H1 (cell line): ENCODE results near the gene MRPL11. TPM values are rescaled to one million over a fixed set of nuclear protein-coding genes. Genes with fewer than 3 reads are reported as not detected.

Experiments used
- CTCF ChIA-PET: fragments of 300-600 bp; sonication (Branson Sonifier 250); formaldehyde crosslinking; loops from one replicate; lab custom pipeline; 2021; ENCODE audit not compliant: partially characterized antibody; lab: Charles Lee
- POLR2A ChIA-PET: fragments of 300-600 bp; sonication (Branson Sonifier 250); formaldehyde crosslinking; loops from one replicate; lab custom pipeline; 2021; ENCODE audit warnings: inconsistent platforms; ENCODE audit not compliant: partially characterized antibody; lab: Charles Lee
- DNase-seq, 2 experiments: peaks; one replicate each; pipeline versions ENCODE4 v3.0.0 to v3.0.0-alpha.2; 2010 to 2022; ENCODE audit warnings: low spot score in 2 of 2, low read depth in 1 of 2, mixed read lengths in 1 of 2
- FAIRE-seq: peaks from 2 replicates; lab custom pipeline; 2011; peaks lifted over from hg19 to GRCh38; lab: Jason Lieb, UNC
- H2AFZ ChIP-seq: 2 replicates; pipeline ENCODE4 v1.8.1; 2012; ENCODE audit warnings: low read length, inconsistent platforms
- H2AK5ac ChIP-seq: 2 replicates; pipeline ENCODE4 v1.6.1; 2013; ENCODE audit warnings: low read depth, low read length
- H2BK120ac ChIP-seq: replicated peaks from 2 replicates; pipeline ENCODE3; 2013; ENCODE audit warnings: low read depth, low read length, inconsistent platforms
- H2BK12ac ChIP-seq: 2 replicates; pipeline ENCODE4 v1.6.1; 2013; ENCODE audit warnings: low read depth, low read length
- H2BK15ac ChIP-seq: 2 replicates; pipeline ENCODE4 v1.6.1; 2013; ENCODE audit warnings: low read length
- H2BK20ac ChIP-seq: 2 replicates; pipeline ENCODE4 v1.6.1; 2013; ENCODE audit warnings: low read length
- H2BK5ac ChIP-seq: 2 replicates; pipeline ENCODE4 v1.6.1; 2013; ENCODE audit warnings: low read depth, low read length
- H3K14ac ChIP-seq: 2 replicates; pipeline ENCODE4 v1.6.1; 2013; ENCODE audit warnings: inconsistent platforms; ENCODE audit not compliant: insufficient read length
- H3K18ac ChIP-seq: 2 replicates; pipeline ENCODE4 v1.6.1; 2013; ENCODE audit warnings: low read length; ENCODE audit errors: extremely low read depth
- H3K23ac ChIP-seq: 2 replicates; pipeline ENCODE4 v1.6.1; 2013; ENCODE audit warnings: inconsistent platforms; ENCODE audit not compliant: insufficient read length
- H3K23me2 ChIP-seq: 2 replicates; pipeline ENCODE4 v1.6.1; 2013; ENCODE audit warnings: low read depth, low read length
- H3K27ac ChIP-seq: 2 replicates; pipeline ENCODE4 v1.6.1; 2011; ENCODE audit warnings: low read depth, low read length, inconsistent platforms
- H3K27me3 ChIP-seq, 4 experiments: replicated peaks in 1 of 4; 1 replicate in 1 of 4; 2 replicates in 3 of 4; pipeline versions ENCODE4 v1.6.1 to v1.8.1; 2011 to 2013; ENCODE audit warnings: low read length in 3 of 4, mild to moderate bottlenecking in 3 of 4, inconsistent platforms in 2 of 4, mixed read lengths in 2 of 4, moderate library complexity in 1 of 4; ENCODE audit not compliant: control insufficient read depth in 3 of 4, insufficient read depth in 3 of 4; ENCODE audit errors: extremely low read depth in 1 of 4
- H3K36me3 ChIP-seq, 4 experiments: 2 replicates each; pipeline versions ENCODE4 v1.6.1 to v1.8.1; 2011 to 2013; ENCODE audit warnings: mild to moderate bottlenecking in 4 of 4, low read length in 3 of 4, moderate library complexity in 2 of 4, control low read depth in 1 of 4, inconsistent platforms in 1 of 4; ENCODE audit not compliant: insufficient read depth in 4 of 4, control insufficient read depth in 2 of 4
- H3K4ac ChIP-seq: replicated peaks from 2 replicates; pipeline ENCODE3; 2013; ENCODE audit warnings: low read length, low read depth, mixed read lengths, inconsistent platforms; ENCODE audit not compliant: insufficient read length
- H3K4me1 ChIP-seq, 4 experiments: replicated peaks in 1 of 4; 1 replicate in 1 of 4; 2 replicates in 3 of 4; pipeline versions ENCODE4 v1.6.1 to v1.8.1; 2011 to 2013; ENCODE audit warnings: low read length in 3 of 4, inconsistent platforms in 2 of 4, mixed read lengths in 1 of 4; ENCODE audit not compliant: insufficient read depth in 4 of 4, control insufficient read depth in 3 of 4
- H3K4me2 ChIP-seq, 2 experiments: 2 replicates each; pipeline versions ENCODE4 v1.6.1 to v1.8.1; 2011 to 2013; ENCODE audit warnings: low read depth in 2 of 2, low read length in 2 of 2, control low read depth in 1 of 2, inconsistent platforms in 1 of 2, mild to moderate bottlenecking in 1 of 2; ENCODE audit not compliant: insufficient read depth in 1 of 2
- H3K4me3 ChIP-seq, 4 experiments: fragments of 200-600, 300-600 bp in 1 of 4; sonication (generic), shearing (Covaris generic), sonication (Bioruptor Twin) in 1 of 4; 2 replicates each; pipeline versions ENCODE4 v1.5.1 to v1.8.1; 2011 to 2016; ENCODE audit warnings: low read length in 4 of 4, low read depth in 3 of 4, control low read depth in 2 of 4, inconsistent platforms in 2 of 4, mild to moderate bottlenecking in 2 of 4, mixed read lengths in 1 of 4, moderate library complexity in 1 of 4; ENCODE audit not compliant: insufficient read depth in 2 of 4; ENCODE audit errors: extremely low read depth in 1 of 4
- H3K56ac ChIP-seq: replicated peaks from 2 replicates; pipeline ENCODE3; 2013; ENCODE audit warnings: low read depth, mild to moderate bottlenecking, mixed read lengths, low read length, inconsistent platforms; ENCODE audit not compliant: insufficient read length
- H3K79me1 ChIP-seq: 2 replicates; pipeline ENCODE4 v1.6.1; 2013; ENCODE audit warnings: low read depth, low read length, control low read depth
- H3K79me2 ChIP-seq, 2 experiments: 2 replicates each; pipeline versions ENCODE4 v1.6.1 to v1.8.1; 2012 to 2013; ENCODE audit warnings: low read length in 2 of 2, mild to moderate bottlenecking in 2 of 2, inconsistent platforms in 1 of 2; ENCODE audit not compliant: insufficient read depth in 2 of 2, control insufficient read depth in 1 of 2
- H3K9ac ChIP-seq, 4 experiments: replicated peaks in 1 of 4; 1 replicate in 1 of 4; 2 replicates in 3 of 4; pipeline versions ENCODE4 v1.6.1 to v1.8.1; 2011 to 2013; ENCODE audit warnings: low read depth in 3 of 4, low read length in 3 of 4, control low read depth in 2 of 4, mild to moderate bottlenecking in 2 of 4, moderate library complexity in 2 of 4, inconsistent platforms in 1 of 4; ENCODE audit errors: extremely low read depth in 1 of 4
- H3K9me3 ChIP-seq, 2 experiments: 2 replicates each; pipeline versions ENCODE4 v1.6.1 to v1.8.1; 2012 to 2013; ENCODE audit warnings: mild to moderate bottlenecking in 2 of 2, moderate library complexity in 2 of 2, control low read depth in 1 of 2, inconsistent platforms in 1 of 2, low read depth in 1 of 2, low read length in 1 of 2, mixed read lengths in 1 of 2; ENCODE audit not compliant: insufficient read depth in 2 of 2
- H4K20me1 ChIP-seq, 2 experiments: replicated peaks in 1 of 2; 2 replicates each; pipeline versions ENCODE3 to v1.8.1; 2011 to 2013; ENCODE audit warnings: inconsistent platforms in 2 of 2, low read length in 2 of 2, mild to moderate bottlenecking in 1 of 2; ENCODE audit not compliant: insufficient read depth in 2 of 2, control insufficient read depth in 1 of 2
- H4K5ac ChIP-seq: 2 replicates; pipeline ENCODE4 v1.6.1; 2013; ENCODE audit warnings: low read length, low read depth, mixed read lengths, inconsistent platforms; ENCODE audit not compliant: insufficient read length
- H4K8ac ChIP-seq: 2 replicates; pipeline ENCODE4 v1.8.0; 2013; ENCODE audit warnings: mild to moderate bottlenecking, moderate library complexity, low read length, inconsistent platforms; ENCODE audit not compliant: insufficient read depth; ENCODE audit errors: extremely low read depth
- H4K91ac ChIP-seq: replicated peaks from 2 replicates; pipeline ENCODE3; 2013; ENCODE audit warnings: low read length, mixed read lengths, inconsistent platforms; ENCODE audit not compliant: insufficient read length
- ATF2 ChIP-seq: IDR thresholded peaks from 2 replicates; pipeline ENCODE4 v1.6.1; 2012; ENCODE audit warnings: low read length, inconsistent platforms
- CEBPB ChIP-seq: IDR thresholded peaks from 2 replicates; pipeline ENCODE4 v1.6.1; 2012; ENCODE audit warnings: low read depth, low read length
- E2F6 ChIP-seq: IDR thresholded peaks from 2 replicates; pipeline ENCODE4 v1.6.1; 2012; ENCODE audit warnings: inconsistent platforms
- EP300 ChIP-seq, 2 experiments: IDR thresholded peaks; 1 replicate in 1 of 2; 2 replicates in 1 of 2; pipeline ENCODE4 v1.6.1; 2011 to 2012; ENCODE audit warnings: low read depth in 2 of 2, low read length in 2 of 2, mild to moderate bottlenecking in 2 of 2, borderline replicate concordance in 1 of 2, inconsistent platforms in 1 of 2, moderate library complexity in 1 of 2
- JUND ChIP-seq: IDR thresholded peaks from 2 replicates; pipeline ENCODE4 v1.6.1; 2011; ENCODE audit warnings: mild to moderate bottlenecking, improper control_type of control experiment, low read length
- KDM4A ChIP-seq: IDR thresholded peaks from one replicate; pipeline ENCODE4 v1.7.1; 2012; ENCODE audit warnings: low read depth, mild to moderate bottlenecking, moderate library complexity, low read length, inconsistent platforms; ENCODE audit not compliant: severe bottlenecking
- MAFK ChIP-seq: IDR thresholded peaks from 2 replicates; pipeline ENCODE4 v1.6.1; 2012; ENCODE audit warnings: low read depth, mild to moderate bottlenecking, improper control_type of control experiment, low read length
- RAD21 ChIP-seq, 2 experiments: IDR thresholded peaks in 1 of 2; conservative IDR thresholded peaks in 1 of 2; 2 replicates each; pipeline ENCODE4 v1.6.1; 2011; ENCODE audit warnings: low read depth in 2 of 2, low read length in 2 of 2, improper control_type of control experiment in 1 of 2, inconsistent platforms in 1 of 2, mild to moderate bottlenecking in 1 of 2, moderate library complexity in 1 of 2
- WGBS, 2 experiments: shearing (Covaris generic) in 1 of 2; methylation state at CpG; one replicate each; pipeline versions ENCODE4 v1.1.6 to v1.1.7; 2013 to 2015; ENCODE audit warnings: low lambda C conversion rate in 2 of 2, mixed read lengths in 2 of 2, inconsistent platforms in 1 of 2, low coverage in 1 of 2, missing lambda C conversion rate in 1 of 2; ENCODE audit not compliant: insufficient replicate concordance in 2 of 2, insufficient coverage in 1 of 2, insufficient read length in 1 of 2; ENCODE audit errors: extremely low coverage in 1 of 2, missing lambda C conversion rate in 1 of 2; 5-methylcytosine and 5-hydroxymethylcytosine counted together
- polyA plus RNA-seq, 7 experiments: library from polyadenylated mRNA; depleted of rRNA in 3 of 7; stranded (reverse) in 5 of 7; unstranded in 2 of 7; fragments of >200 nt in 5 of 7; fragments of 200-250 nt in 2 of 7; gene quantifications; 1 replicate in 5 of 7; 2 replicates in 1 of 7; 4 replicates in 1 of 7; pipeline versions ENCODE4 v1.2.1 to v1.2.3, GENCODE V29; 2011 to 2013; ENCODE audit warnings: missing spikeins in 2 of 7, mixed read lengths in 2 of 7
- total RNA-seq: library from RNA; stranded (reverse); fragmentation: NEBNext Ultra II Directional; extraction: Animal tissue kit (Norgen Biotek cat#: 25700); gene quantifications from 2 replicates; pipeline ENCODE4 v1.2.1, GENCODE V29; 2021

Gene MRPL11
- total and polyA plus RNA-seq, 2 of the 8 experiments (the other 6 are each of a cell fraction or from before 2014, with no cell fraction given): 105 to 141 TPM

GRCh38 chr11:66454828-66455227 is 16.2 kb upstream of the MRPL11 start:
- Histone ChIP-seq H2BK120ac (no peak overlapping the region), H3K9me3 (peaks cover 0 to 4% of the 10 kb centered on the region in 2 experiments; a peak in 1 of 4 replicates), H4K5ac (no peak overlapping the region), H4K91ac (no peak overlapping the region), H2BK5ac (no peak overlapping the region), H3K36me3 (no peaks in the 10 kb centered on the region), H3K27me3 (no peaks in the 10 kb centered on the region; a peak in 1 of 7 replicates), H3K4me3 (no peak overlapping the region), H3K18ac (no peak overlapping the region), H3K9ac (no peak overlapping the region), H3K27ac (no peak overlapping the region), H4K8ac (no peak overlapping the region), H3K14ac (no peak overlapping the region), H2AK5ac (no peak overlapping the region), H2BK12ac (no peak overlapping the region), H3K4me1 (no peaks in the 10 kb centered on the region), H2AFZ (no peak overlapping the region), H3K23ac (no peak overlapping the region), H3K79me1 (no peaks in the 10 kb centered on the region), H3K56ac (no peak overlapping the region), H2BK15ac (no peak overlapping the region), H3K23me2 (no peaks in the 10 kb centered on the region), H3K4me2 (no peak overlapping the region), H2BK20ac (no peak overlapping the region), H3K4ac (no peak overlapping the region), H4K20me1 (no peaks in the 10 kb centered on the region), H3K79me2 (no peaks in the 10 kb centered on the region)
- WGBS, 2 experiments: 91% methylated on average over 3 of the region's 3 CpGs; no CpG with 5 or more reads in 1 of the 2 experiments
- DNase-seq (no peak), FAIRE-seq (no peak)
- ChIA-PET CTCF (interaction anchor here (1.0 to 2.3 kb wide), 8 partner anchors 10 to 69 kb away, joined by 3 to 8 read pairs (median 5); partner anchors contain the start of gene MRPL11), POLR2A (interaction anchor here (0.8 to 1.6 kb wide), 2 partner anchors 11 to 16 kb away, joined by 3 to 6 read pairs; partner anchors contain the start of gene MRPL11)
- no peak for TF ChIP-seq ATF2
- TF ChIP-seq CEBPB: no peak
- TF ChIP-seq KDM4A: no peak
- no peak for TF ChIP-seq RAD21 (IDR thresholded peaks at IDR 0.05 in 1 of 2, conservative IDR thresholded peaks at IDR 0.05 in 1 of 2; ENCODE audit: low read depth in 2 of 2, low read length in 2 of 2)
- no peak for TF ChIP-seq MAFK
- TF ChIP-seq EP300 (IDR thresholded peaks at IDR 0.05; ENCODE audit: borderline replicate concordance in 1 of 2, low read depth in 2 of 2, low read length in 2 of 2): no peak
- TF ChIP-seq JUND: no peak
- no peak for TF ChIP-seq E2F6
